ENCODE data around the gene LTBP4. TPM values are rescaled to one million over a fixed set of nuclear protein-coding genes. Genes with fewer than 3 reads are reported as not detected.
A peak's percentile ranks its signal among the peaks of the same experiment; 100 is the strongest.

Gene LTBP4
- polyA plus RNA-seq, 5 donors: 225 to 627 (median 357) TPM

DNA sequence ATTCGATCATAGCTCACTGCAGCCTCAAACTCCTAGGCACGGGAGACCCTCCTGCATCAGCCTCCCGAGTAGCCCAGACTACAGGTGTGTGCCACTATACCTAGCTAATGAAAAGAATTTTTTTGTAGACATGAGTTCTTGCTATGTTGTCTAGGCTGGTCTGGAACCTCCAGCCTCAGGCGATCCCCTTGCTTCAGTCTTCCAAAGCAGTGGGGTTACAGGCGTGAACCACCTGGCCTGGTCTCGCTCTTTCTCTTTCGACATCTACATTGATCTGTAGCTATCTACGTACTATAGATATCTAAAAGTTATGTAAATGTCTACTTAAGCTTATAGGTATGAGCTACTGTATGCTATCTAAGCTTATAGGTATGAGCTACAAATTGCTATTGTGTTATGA is 56.9 kb downstream of the LTBP4 start:
- no peak for DNase-seq

DNA sequence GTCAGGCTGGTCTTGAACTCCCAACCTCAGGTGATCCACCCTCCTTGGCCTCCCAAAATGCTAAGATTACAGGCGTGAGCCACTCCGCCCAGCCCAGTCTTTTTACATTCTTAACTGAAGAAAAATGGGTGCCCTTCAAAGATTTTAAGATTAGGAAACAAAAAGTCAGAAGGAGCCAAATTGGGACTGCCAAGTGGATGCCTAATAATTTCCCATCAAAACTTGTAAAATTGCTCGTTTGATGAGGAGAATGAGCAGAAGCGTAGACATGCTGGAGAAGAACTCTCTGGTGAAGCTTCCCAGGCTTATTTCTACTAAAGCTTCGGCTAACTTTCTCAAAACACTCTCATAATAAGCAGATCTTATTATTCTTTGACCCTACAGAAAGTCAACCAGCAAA is 57.9 kb downstream of the LTBP4 start:
- no peak for DNase-seq

DNA sequence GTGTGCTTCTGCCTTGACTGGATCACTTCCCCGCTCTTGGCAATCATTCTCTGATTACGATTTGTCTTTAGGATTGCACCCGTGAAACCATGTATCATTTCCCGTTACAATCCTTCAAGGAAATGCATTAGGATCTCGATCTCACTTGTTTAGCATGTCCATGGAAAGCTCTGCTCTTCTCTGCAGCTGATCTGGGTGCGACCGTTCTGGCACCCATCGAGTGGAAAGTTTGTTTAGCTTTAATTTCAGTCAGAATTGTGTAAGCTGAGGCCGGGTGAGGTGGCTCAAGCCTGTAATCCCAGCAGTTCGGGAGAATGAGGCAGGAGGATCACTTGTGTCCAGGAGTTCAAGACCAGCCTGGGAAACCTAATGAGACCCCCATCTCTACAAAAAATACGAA is 58.4 kb downstream of the LTBP4 start:
- DNase-seq: no peak

DNA sequence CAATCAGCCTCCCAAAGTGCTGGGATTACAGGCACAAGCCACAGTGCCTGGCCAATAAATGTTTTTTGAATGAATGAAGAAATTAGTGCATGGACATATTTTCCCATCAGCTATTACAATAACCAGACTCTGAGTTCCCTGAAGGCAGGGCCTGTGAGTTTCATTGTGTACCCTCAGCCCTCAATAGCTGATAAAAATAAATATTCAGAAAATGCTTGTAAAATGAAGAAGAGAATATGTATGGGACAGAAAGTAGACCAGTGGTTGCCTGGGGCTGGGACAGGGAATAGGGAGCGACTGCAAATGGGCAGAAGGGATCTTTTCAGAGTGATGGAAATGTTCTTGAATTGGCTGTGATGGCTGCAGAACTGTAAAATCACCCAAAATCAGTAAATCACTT is 60.4 kb downstream of the LTBP4 start:
- no peak for DNase-seq

DNA sequence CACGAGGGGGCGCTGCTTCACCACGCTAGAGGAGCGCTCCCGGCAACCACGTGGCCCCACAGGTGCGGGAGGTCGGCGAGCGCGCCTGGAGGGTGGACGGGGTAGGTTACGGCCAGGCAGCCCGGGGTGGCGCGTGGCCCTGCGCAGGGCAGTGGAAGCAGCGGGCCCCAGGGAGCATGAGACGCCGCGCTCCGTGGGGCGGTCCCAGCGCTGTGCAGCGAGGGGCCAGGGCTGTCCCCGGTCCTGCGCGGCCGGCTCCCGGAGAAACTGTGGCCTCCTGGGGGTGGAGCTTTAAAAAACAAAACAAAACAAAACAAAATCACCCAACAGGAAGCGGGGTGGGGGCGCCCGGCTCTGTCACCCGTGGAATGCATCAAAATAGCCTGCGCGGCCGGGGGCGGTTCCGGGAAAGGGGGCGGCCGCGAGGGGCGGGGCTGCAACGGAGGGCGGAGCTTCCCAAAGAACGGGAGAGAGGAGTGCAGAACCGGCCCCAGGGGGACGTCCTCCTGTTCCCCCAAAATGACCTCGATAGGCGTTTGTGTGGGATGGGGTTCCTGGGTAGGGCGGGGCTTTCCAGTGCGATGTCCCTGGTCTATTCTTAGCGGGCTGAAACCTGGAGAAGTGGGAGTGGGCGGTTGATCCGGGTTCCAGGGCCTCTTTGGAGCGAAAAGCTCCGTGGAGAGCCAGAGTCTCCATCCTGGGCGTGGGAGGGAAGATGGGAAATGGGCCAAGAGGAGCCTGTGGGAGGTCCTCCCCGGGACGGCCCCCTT is 61.9 kb downstream of the LTBP4 start:
- DNase-seq: peak; percentile 86 to 87

DNA sequence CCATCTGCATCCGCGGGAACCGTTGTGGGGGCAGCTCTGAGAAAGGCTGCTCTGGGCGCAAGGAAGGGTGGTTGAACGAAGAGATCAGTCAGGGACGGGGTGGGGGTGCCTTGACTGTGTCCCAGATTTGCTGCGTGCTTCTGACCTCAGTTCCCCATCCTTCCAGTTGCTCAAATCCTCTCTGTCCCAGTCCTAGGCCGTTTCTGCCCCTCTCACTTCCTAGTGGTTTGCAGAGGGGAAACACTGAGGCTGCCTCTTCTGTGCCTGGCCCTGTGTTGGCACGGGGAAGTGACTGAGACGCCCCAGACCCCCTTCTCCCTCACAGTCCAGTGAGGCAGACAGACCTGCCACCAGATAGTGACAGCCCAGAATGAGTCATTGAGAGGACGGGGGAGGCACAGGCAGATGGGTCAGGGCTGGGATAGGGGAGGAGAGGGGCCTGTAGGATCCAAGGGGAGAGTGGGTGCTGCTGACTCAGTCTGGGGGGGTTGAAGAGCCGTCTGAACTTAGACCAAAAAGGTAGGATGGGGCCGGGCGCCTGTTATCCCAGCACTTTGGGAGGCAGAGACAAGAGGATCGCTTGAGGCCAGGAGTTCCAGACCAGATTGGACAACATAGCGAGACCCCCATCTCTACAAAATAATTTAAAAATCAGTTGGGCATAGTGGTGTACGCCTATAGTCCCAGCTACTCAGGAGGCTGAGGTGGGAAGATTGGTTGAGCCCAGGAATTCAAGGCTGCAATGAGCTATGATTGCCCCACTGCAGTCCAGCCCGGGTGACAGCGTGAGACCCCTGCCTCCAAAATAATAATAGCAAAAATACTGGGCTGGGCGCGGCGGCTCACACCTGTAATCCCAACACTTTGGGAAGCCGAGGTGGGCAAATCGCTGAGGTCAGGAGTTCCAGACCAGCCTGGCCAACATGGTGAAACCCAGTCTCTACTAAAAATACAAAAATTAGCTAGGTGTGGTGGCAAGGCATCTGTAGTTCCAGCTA is 62.8 kb downstream of the LTBP4 start:
- DNase-seq: no peak

DNA sequence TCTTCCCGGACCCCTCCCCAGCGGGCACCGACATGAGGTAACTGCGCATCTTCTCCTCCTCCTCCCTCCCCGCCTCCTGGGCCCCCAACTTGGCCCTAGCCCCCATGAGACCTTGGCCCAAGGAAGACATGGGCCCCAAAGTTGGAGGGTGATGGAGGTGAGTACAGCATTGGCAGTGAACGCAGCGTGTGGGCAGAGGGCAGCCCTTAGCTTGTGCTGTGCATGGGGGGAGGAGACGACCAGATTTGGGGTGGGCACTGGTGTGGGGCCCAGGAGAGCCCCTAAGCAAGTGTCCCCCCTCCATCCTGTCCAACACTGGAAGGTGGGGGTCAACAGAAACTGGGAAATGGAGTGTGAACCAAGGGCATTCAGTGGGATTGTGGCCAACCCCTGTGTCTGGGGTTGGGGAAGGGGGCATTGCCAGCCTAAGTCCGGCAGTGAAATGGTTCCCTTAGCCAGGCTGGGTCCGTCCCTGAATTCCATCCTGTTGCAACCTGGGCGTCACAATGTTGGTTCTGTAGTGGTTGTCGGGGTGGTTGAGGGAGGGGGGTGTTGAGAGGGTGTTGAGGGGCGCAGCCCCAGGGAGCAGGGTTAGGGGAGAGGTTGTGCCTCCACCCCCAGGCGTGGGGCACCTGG is 65.8 kb downstream of the LTBP4 start:
- DNase-seq: no peak

DNA sequence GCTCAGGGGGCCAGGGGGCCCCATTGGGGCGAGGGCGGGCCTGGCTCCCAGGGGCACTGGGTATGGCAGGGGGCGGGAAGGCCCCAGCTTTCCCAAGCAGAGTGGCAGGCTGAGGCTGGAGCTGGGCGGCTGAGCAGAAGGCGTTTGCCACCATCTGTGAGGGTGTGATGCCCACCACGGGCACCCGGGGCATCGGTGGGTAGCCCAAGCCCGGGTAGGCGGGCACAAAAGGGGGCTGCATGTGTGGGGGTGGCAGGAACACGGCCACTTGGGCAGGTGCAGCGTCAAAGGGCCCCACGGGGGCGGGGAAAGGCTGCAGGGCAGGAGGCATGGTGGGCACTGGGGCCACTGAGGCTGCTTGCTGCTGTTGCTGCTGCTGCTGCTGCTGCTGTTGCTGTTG is 66.4 kb downstream of the LTBP4 start:
- DNase-seq: no peak

DNA sequence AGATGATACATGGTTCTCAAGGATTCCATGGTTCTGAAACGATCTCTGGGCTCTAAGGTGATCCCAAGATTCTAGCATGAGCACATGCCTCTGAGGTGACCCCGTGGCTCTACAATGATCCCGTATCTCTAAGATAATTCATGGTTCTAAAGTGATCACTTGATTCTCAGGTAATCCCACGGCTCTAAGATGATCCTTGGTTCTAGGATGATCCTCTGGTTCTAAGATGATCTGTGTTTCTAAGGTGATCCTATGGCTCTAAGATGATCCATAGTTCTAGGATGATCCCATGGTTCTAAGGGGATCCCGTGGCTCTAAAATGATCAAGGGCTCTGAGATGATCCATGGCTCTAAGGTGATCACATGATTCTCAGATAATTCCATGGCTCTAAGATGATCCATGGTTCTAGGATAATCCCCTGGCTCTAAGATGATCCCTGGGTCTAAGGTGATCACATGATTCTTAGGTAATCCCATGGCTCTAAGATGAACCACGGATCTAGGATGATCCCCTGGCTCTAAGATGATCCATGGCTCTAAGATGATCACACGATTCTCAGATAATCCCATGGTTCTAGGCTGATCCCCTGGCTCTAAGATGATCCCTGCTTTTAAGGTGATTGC is 67.9 kb downstream of the LTBP4 start:
- DNase-seq: no peak

DNA sequence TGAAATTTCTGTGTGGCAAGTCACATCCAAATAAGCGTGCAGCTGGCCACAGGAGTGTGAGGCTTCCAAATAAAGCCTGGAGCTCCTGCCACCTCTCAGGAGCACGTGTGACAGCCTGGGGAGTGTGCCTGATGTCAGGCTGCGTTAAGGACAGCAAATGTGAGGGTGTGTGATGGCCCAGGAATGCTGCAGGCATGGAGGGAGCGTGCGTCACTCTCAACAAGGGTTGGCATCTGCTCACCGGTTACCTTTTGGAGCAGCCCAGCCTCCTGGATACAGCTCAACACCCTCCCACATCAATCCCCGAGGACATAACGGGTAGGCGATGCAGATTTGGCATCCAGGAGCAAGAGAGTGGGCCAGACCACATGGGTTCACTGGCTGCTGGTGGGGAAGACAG is 70.2 kb downstream of the LTBP4 start:
- DNase-seq: no peak

DNA sequence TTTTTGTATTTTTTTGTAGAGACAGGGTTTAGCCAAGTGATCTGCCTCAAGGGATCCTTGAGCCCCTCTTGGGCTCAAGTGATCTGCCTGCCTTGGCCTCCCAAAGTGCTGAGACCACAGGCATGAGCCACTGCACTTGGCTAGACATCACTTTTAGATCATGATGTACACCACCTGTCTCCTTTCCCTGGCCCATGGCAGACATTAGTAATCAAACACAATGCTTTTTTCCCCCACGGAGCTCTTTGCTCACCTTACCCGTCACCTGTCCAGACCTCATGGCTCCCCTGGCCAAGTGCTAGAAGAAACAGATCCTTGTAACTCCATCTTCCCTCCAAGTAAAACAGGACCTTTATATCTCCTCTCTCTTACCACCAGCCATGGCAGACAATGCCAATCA is 70.9 kb downstream of the LTBP4 start:
- no peak for DNase-seq

DNA sequence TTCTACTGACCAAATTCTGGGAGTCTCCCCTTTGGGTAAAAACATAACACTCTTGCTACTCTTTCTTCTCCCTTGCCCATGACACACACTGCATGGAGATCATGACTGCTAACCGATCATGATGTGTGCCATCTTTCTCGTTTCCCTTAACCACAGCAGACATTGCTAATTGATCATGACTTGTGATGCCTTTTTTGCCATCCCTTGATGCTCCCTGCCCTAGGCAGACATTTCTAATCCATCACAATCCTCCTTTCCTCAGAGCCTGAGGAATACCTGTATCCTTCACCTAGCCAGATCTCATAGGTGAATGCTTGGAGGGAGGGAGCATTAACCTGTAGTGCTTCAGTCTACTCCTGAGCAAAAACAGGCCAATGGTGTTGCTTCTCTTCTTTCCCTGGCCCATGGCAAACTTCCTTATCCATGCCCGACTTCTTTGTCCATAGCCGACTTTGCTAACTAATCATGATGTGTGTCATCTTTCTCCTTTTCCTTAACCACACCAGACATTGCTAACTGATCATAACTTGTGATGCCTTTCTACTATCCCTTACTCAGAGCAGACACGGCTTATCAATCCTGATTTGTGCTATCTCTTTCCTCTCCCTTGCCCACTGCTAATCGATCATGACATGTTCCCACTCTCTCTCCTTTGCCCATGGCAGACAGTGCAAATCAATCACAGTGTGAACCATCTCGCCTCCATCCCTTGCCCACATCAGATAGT is 71.6 kb downstream of the LTBP4 start:
- DNase-seq: no peak

DNA sequence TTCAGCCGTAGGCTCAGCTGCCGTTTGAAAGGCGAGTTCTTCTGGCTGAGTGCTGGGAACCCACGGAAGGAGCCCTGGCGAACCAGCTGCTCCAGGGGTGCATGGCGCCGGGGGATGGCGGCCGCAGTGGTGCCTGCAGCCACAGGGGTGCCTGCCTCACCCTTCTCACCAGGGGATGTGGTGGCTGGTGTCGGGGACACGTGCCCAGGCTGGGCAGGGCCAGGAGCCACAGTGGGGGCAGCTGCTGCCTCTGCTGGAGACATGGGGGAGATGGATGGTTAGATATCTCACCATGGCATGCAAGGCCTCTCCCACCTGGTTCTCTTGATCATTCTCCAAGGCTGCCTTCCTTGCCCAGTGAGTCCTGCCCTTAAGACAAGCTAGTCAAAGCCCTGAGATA is 72.2 kb downstream of the LTBP4 start:
- DNase-seq: no peak

DNA sequence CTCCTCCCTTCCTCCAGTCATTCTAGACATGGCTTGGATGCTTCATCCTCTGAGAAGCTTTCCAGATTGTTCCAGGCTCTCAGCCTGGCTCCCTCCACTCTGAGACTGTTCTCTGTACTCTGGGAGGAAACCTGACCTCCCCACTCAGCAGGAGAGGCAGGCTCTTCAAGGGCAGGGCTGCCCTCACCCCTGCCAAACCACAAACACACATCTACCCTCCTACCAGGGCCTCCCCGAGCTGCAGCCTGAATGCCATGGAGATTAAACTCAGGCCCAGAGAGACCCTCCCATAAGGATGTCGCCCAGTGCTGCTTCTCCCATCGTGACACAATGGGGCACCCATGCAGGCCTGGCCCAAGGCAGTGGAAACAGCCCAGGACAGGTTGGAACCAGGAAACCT is 73.1 kb downstream of the LTBP4 start:
- DNase-seq: no peak

DNA sequence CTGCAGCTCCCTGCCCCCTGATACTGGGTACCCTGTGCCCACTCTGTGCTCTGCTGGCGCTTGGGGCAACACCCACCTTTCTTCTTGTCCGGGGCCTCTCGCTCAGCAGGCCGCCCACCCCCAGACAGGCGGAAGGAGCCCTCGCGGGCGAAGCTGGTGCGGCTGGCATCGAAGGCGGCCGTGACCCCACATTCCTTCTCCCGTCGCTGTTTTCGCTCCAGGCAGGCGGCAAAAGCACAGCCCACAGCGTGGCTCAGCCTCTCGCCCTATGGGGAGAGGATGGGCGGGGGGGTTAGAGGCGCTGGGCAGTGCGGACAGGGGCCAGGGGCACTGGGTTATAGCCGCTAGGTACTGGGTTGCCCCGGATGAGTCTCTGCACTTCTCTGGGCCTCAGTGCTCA is 76.0 kb downstream of the LTBP4 start:
- DNase-seq: no peak

Other genes starting within 250 kb of the LTBP4 start
- under 1 TPM; 0.09 to 0.42 (median 0.18) TPM for gene HIPK4, start 211.2 kb upstream of the LTBP4 start, polyA plus RNA-seq (ENCODE audit: insufficient read depth in 1 of 5, insufficient read length in 5 of 5, low replicate concordance in 1 of 5)
- 10 to 100 TPM in 4 of 5 donors, 1 to 10 TPM in 1; 9.7 to 17.2 (median 11.0) TPM for gene PRX, start 188.0 kb upstream of the LTBP4 start, polyA plus RNA-seq (ENCODE audit: insufficient read depth in 1 of 5, insufficient read length in 5 of 5, low replicate concordance in 1 of 5)
- 1 to 10 TPM; 4.2 to 9.0 (median 6.1) TPM for gene SERTAD1, start 175.4 kb upstream of the LTBP4 start, polyA plus RNA-seq (ENCODE audit: insufficient read depth in 1 of 5, insufficient read length in 5 of 5, low replicate concordance in 1 of 5)
- gene SERTAD3, start 157.0 kb upstream of the LTBP4 start, polyA plus RNA-seq (ENCODE audit: insufficient read depth in 1 of 5, insufficient read length in 5 of 5, low replicate concordance in 1 of 5): 10 to 100 TPM; 23.6 to 39.5 (median 30.7) TPM
- gene BLVRB, start 135.6 kb upstream of the LTBP4 start, polyA plus RNA-seq (ENCODE audit: insufficient read depth in 1 of 5, insufficient read length in 5 of 5, low replicate concordance in 1 of 5): 10 to 100 TPM; 43.5 to 83.3 (median 55.0) TPM
- gene SPTBN4, start 134.4 kb upstream of the LTBP4 start, polyA plus RNA-seq (ENCODE audit: insufficient read depth in 1 of 5, insufficient read length in 5 of 5, low replicate concordance in 1 of 5): 1 to 10 TPM in 3 of 5 donors, under 1 TPM in 2; 0.73 to 1.9 (median 1.3) TPM
- 10 to 100 TPM; 34.3 to 55.7 (median 38.9) TPM for gene SHKBP1, start 24.5 kb upstream of the LTBP4 start, polyA plus RNA-seq (ENCODE audit: insufficient read depth in 1 of 5, insufficient read length in 5 of 5, low replicate concordance in 1 of 5)
- gene NUMBL, start 89.3 kb downstream of the LTBP4 start, polyA plus RNA-seq (ENCODE audit: insufficient read depth in 1 of 5, insufficient read length in 5 of 5, low replicate concordance in 1 of 5): 10 to 100 TPM; 10.3 to 20.5 (median 15.4) TPM
- 10 to 100 TPM; 24.7 to 36.9 (median 32.4) TPM for gene COQ8B, start 115.5 kb downstream of the LTBP4 start, polyA plus RNA-seq (ENCODE audit: insufficient read depth in 1 of 5, insufficient read length in 5 of 5, low replicate concordance in 1 of 5)
- gene ITPKC, start 115.7 kb downstream of the LTBP4 start, polyA plus RNA-seq (ENCODE audit: insufficient read depth in 1 of 5, insufficient read length in 5 of 5, low replicate concordance in 1 of 5): 10 to 100 TPM in 3 of 5 donors, 1 to 10 TPM in 2; 9.4 to 14.5 (median 13.3) TPM
- 10 to 100 TPM; 10.8 to 14.4 (median 12.4) TPM for gene ACTMAP, start 149.1 kb downstream of the LTBP4 start, polyA plus RNA-seq (ENCODE audit: insufficient read depth in 1 of 5, insufficient read length in 5 of 5, low replicate concordance in 1 of 5)
- gene SNRPA, start 149.8 kb downstream of the LTBP4 start, polyA plus RNA-seq (ENCODE audit: insufficient read depth in 1 of 5, insufficient read length in 5 of 5, low replicate concordance in 1 of 5): 100 to 1,000 TPM; 108 to 120 (median 115) TPM
- gene MIA, start 174.2 kb downstream of the LTBP4 start, polyA plus RNA-seq (ENCODE audit: insufficient read depth in 1 of 5, insufficient read length in 5 of 5, low replicate concordance in 1 of 5): 1 to 10 TPM in 4 of 5 donors, under 1 TPM in 1; 0.49 to 5.9 (median 3.6) TPM
- gene RAB4B, start 176.9 kb downstream of the LTBP4 start, polyA plus RNA-seq (ENCODE audit: insufficient read depth in 1 of 5, insufficient read length in 5 of 5, low replicate concordance in 1 of 5): 10 to 100 TPM; 10.0 to 16.7 (median 11.5) TPM
- 10 to 100 TPM; 54.8 to 91.0 (median 67.7) TPM for gene EGLN2, start 197.8 kb downstream of the LTBP4 start, polyA plus RNA-seq (ENCODE audit: insufficient read depth in 1 of 5, insufficient read length in 5 of 5, low replicate concordance in 1 of 5)
- under 1 TPM; 0.31 to 0.87 (median 0.52) TPM for gene CYP2A6, start 249.1 kb downstream of the LTBP4 start, polyA plus RNA-seq (ENCODE audit: insufficient read depth in 1 of 5, insufficient read length in 5 of 5, low replicate concordance in 1 of 5)